ENCODE results near the gene SPTBN4.

SPTBN4 gene

GRCh38 chr19:40567750-40568494 lies 101.1 kb downstream of the SPTBN4 start:
- no peak for DNase-seq

- DNase-seq, result peak; percentile 95 to 96
Observed at GRCh38 chr19:40570313-40571004, 103.7 kb downstream of the SPTBN4 start.

DNA sequence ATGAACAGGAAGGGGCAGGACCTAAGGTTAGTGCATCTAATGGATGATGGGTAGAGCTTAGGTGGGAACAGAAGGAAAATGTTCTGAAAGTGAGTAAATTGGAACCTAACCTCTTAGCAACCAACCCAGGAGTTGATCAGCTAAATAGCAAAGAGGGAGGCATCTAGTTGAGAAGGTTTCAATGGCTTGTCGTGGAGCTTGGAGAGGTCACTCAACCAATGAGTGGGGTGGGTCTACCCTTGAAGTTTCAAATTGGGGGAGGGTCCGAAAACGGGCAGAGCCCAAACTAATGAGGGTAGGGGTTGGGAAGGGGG lies 104.2 kb downstream of the SPTBN4 start:
- DNase-seq, result no peak

- DNase-seq, result no peak
Observed at GRCh38 chr19:40571831-40572495, 105.2 kb downstream of the SPTBN4 start.

DNA sequence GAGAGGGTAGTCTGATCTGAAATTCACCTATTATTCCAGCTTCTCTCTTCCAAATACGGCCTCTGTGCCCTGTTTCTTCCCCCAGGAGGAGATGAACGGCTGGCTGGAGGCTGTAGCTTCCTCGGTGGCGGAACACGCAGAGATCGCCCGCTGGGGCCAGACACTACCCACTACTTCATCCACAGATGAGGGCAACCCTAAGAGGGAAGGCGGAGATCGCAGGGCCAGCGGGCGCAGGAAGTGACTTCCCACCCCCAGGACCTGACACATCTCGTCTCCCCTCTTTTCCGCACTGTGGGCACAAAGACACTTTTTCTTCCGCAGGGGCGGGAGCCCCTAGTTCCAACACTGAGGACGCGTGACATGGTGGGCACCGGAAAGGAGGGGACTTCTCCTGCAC lies 108.5 kb downstream of the SPTBN4 start:
- DNase-seq, result no peak

DNA sequence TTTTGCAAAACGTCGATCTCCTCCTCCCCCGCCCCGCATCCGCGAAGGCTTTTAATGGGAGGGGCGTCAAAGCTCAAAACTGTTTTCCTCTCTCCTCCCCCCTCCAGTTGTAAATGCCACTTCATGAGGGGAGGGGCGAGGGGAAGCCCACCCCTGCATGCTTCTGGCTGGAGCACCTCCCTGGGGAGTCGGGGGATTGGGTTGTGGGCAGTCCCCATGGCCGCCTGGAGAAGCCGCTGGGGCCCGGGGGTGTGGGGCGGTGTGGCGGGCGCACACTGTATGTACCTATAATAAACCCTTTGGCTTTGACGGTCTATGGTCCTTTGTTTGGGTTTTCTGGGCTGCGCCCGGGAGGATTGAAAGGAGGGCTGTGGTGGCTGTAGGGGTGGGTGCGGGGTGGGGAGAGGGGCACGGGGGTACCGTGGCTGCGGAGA lies 109.4 kb downstream of the SPTBN4 start:
- DNase-seq, result no peak

DNA sequence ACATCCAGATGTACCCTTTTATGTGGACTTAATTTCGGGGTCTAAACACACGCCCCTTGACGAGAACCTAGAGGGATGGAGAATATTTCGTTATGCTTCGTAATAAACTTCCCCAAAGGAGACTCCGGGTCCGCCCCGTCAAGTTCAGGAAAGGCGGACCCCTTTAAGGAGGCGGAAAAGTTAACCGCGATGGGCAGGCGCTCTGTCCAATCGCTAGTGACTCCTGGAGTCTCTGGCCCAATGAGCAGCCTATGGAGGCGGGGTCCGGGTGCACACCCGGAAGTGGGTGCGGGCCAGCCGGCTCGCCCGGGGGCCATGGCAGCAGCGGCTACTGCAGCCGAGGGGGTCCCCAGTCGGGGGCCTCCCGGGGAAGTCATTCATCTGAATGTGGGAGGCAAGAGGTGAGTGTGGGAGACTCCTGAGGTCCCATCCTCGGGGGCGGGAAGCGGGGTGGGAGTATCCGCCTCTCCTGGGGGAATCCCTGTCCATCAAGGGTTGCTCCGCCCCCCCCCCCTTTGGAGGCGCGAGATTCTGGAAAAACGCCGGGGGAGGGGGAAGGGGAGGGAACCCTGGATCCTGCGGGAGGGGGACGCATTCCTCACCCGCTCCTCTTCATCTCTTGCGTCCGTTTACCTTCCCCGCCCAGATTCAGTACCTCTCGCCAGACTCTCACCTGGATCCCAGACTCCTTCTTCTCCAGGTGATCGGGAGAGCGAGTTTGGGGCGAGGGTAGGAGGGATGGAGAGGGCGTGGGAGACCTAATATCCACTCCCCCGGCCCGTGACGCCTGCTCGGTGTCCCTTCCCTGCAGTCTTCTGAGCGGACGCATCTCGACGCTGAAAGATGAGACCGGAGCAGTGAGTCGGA lies 110.0 kb downstream of the SPTBN4 start, which contains the start of gene SHKBP1:
TSS of gene SHKBP1 (plus strand) at position 289 of the 867 bp plus-strand sequence. CDS start at position 316, 27 bp downstream.
- peak; percentile 90 to 94 for DNase-seq

DNA sequence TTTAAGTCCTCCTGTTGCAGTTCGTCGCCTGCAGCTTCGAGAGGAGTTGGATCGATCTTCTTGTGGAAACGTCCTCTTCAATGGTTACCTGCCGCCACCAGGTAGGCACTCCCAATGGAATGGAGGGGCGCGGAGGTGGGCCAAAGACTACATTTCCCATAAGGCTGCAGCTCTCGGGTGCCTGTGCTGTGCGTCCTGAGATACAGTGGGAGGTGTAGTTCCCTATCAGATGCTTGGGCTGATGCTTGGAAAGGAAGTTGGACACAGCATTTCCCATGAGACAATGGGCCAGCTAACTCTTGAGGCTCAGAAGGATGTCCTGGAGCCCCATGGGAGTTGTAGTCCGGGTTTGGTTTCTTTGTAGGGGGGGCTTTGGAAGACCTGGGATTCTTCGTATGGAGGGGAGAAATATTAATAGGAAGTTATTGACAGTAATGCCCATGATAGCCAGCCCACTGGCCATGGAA lies 111.7 kb downstream of the SPTBN4 start:
- DNase-seq, result peak; percentile 60 to 67

DNA sequence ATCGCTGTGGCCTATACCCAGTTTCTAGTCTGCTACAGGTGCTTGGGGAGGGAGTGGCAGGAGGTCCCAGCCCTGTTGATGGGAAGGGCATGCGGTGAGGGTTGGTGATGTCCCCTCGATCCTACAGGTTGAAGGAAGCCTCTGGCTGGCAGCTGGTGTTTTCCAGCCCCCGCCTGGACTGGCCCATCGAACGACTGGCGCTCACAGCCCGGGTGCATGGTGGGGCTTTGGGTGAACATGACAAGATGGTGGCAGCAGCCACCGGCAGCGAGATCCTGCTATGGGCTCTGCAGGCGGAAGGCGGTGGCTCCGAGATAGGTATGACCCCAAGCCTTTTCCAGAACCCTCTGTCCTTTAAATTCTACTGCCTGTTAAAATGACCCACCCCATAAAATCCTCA lies 113.8 kb downstream of the SPTBN4 start:
- no peak for DNase-seq

DNA sequence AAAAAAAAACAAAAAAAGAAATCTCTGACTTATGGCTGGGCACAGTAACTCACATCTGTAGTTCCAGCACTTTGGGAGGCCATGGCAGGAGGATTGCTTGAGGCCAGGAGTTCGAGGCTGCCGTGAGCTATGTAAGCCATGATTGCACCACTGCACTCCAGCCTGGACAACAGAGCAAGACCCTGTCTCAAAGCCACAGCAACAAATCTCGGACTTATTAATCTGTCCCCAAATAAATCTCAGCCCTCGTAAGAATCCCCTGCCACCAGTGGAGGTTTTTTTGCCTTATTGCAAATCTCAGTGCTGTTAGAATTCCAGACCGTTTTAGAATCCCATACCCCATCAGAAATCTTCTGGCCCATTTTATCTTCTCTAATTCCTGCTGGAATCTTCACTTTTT lies 114.7 kb downstream of the SPTBN4 start:
- DNase-seq, result no peak

DNA sequence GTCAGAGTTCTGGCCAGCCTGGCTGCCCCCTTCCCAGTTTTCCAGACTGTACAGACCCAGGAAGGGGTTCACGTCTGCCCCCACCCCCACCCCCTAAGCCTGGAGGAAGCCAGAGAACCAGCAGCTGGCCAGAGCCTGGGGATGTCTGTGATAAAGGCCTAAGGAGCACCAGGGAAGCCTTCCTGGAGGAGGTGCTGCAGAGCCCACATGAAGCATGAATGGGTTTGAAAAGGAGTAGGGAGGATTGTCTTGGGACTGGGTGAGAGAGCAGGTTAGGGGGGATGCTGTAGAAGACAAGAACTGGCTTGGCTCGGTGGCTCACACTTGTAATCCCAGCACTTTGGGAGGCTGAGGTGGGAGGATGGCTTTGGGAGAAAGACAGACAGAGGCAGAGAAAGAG lies 115.7 kb downstream of the SPTBN4 start:
- DNase-seq, result no peak

- DNase-seq, result no peak
Observed at GRCh38 chr19:40583283-40583682, 116.5 kb downstream of the SPTBN4 start.

DNA sequence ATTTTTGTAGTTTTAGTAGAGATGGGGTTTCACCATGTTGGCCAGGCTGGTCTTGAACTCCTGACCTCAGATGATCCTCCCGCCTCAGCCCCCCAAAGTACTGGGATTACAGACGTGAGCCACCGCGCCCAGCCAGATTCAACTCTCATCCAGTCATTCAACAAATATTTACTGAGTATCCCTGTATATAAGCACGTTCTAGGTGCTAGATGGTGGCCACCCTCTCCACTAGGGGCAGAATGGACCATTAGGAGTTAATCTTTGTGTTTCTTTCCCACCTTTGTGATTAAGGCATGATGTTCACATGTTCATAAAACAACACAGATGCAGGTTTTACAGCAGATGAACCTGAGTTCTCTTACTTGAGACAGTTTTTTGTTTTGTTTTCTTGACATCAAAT lies 117.2 kb downstream of the SPTBN4 start:
- peak; percentile 3 to 29 for DNase-seq

GRCh38 chr19:40585241-40585981 lies 118.6 kb downstream of the SPTBN4 start:
- no peak for DNase-seq

DNA sequence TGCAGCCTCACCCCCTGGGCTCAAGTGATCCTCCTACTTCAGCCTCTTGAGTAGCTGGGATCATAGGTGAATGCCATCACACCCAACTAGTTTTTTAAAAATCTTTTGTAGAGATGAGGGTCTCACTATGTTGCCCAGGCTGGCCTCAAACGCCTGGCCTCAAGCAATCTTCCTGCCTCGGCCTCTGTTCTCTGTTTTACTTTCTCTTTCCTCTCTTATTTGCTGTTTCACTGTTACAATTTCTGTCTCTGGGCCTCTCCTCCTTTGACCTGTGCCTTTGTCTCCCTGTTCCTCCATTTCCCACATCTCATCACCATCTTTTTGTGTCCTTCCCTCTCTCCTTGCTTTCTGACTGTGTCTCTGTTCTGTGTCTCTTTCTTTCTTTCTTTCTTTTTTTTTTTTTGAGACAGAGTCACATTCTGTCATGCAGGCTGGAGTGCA lies 119.2 kb downstream of the SPTBN4 start:
- DNase-seq, result no peak

GRCh38 chr19:40586611-40587010 lies 119.8 kb downstream of the SPTBN4 start:
- no peak for DNase-seq

GRCh38 chr19:40588110-40588854 lies 121.5 kb downstream of the SPTBN4 start:
- DNase-seq, result no peak

DNA sequence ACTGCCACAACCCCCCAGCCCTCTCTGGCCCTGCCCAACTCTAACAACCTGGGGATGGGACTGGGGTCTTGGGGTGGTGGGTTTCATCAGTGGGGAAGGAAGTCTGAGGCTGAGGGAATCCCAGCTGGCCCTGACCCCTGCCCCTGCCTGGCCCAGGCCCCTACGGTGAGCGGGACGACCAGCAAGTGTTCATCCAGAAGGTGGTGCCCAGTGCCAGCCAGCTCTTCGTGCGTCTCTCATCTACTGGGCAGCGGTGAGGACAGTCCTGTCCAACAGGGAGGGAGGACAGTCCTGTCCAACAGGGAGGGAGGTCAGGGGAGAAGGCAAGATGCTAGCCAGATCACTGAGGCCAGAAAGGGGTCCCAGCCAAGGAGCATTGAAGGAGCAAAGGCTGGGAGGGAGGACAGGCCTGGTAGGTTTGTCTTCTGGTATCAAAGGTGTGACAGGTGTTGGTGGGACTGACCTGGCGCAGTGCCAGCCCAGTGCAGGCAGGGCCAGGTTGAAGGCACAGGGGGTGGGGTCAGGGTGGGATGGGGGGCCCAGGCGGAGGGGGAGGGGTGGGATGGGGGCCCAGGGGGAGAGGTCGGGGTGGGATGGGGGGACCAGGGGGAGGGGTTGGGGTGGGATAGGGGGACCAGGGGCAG lies 122.2 kb downstream of the SPTBN4 start:
- no peak for DNase-seq

DNA sequence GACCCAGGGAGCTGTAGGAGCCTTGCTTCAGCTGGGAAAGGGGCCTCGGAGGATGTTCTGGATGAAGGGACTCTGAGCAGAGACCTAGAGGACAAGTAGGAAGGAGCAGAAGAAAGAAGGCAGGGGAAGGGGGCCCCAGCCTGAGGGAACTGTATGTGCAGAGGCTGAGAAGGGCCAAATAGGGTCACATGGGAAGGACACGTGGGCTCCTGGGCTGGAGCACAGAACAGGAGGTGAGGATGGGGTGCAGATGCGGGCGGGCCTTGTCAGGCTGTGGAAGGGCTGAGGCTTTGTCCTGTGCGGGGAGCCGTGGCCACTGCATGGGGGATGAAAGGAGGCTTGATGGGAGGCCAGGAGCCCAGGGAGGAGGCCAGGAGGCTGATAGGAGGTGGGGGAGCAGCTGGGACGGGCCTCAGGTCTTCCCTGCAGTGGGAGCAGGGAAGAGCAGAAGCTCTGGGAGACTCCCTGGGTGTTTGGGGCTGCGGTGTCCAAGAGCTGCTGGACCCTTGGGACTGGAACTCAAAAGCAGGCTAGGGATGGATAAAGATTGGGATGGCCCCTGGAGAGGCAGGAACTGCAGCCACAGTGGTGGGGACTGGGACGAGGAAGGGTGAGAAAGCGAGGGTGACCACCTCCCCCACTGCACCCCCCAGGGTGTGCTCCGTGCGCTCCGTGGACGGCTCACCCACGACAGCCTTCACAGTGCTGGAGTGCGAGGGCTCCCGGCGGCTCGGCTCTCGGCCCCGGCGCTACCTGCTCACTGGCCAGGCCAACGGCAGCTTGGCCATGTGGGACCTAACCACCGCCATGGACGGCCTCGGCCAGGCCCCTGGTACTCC lies 123.0 kb downstream of the SPTBN4 start:
- DNase-seq, result no peak

Measured in Kasumi-1 (cell line).